T-helper 22 cell (primary cell): ENCODE data around the gene MAML3.

Source experiments
- DNase-seq: peaks from one replicate; pipeline ENCODE4 v3.0.0-alpha.2; 2020; ENCODE audit warnings: low read depth

Gene MAML3

GRCh38 chr4:140003876-140004548 is 150.0 kb downstream of the MAML3 start:
- DNase-seq, result no peak

- DNase-seq, result no peak
Observed at GRCh38 chr4:140000232-140000631, 153.8 kb downstream of the MAML3 start.

- no peak for DNase-seq
Observed at GRCh38 chr4:139988863-139989765, 164.9 kb downstream of the MAML3 start.

GRCh38 chr4:139987502-139987850 is 166.5 kb downstream of the MAML3 start:
- no peak for DNase-seq

- DNase-seq, result no peak
Observed at GRCh38 chr4:139986689-139987501, 167.1 kb downstream of the MAML3 start.

- DNase-seq, result no peak
Observed at GRCh38 chr4:139986106-139986505, 167.9 kb downstream of the MAML3 start.

- DNase-seq, result no peak
Observed at GRCh38 chr4:139985401-139985800, 168.6 kb downstream of the MAML3 start.

GRCh38 chr4:139984471-139984870 is 169.5 kb downstream of the MAML3 start:
- no peak for DNase-seq

GRCh38 chr4:139978692-139979091 is 175.3 kb downstream of the MAML3 start:
- DNase-seq, result no peak

GRCh38 chr4:139977838-139978609 is 176.0 kb downstream of the MAML3 start:
- no peak for DNase-seq

GRCh38 chr4:139975830-139976272 is 178.1 kb downstream of the MAML3 start:
- no peak for DNase-seq

GRCh38 chr4:139973616-139974015 is 180.4 kb downstream of the MAML3 start:
- no peak for DNase-seq

GRCh38 chr4:139973015-139973414 is 181.0 kb downstream of the MAML3 start:
- DNase-seq, result no peak

- no peak for DNase-seq
Observed at GRCh38 chr4:139972305-139972704, 181.7 kb downstream of the MAML3 start.

GRCh38 chr4:139971111-139971510 is 182.9 kb downstream of the MAML3 start:
- no peak for DNase-seq

GRCh38 chr4:139969635-139970266 is 184.2 kb downstream of the MAML3 start:
- DNase-seq, result no peak

- DNase-seq, result no peak
Observed at GRCh38 chr4:139968831-139969230, 185.2 kb downstream of the MAML3 start.

- DNase-seq, result no peak
Observed at GRCh38 chr4:139966383-139966782, 187.6 kb downstream of the MAML3 start.

GRCh38 chr4:139965789-139966188 is 188.2 kb downstream of the MAML3 start:
- no peak for DNase-seq

- DNase-seq, result no peak
Observed at GRCh38 chr4:139963708-139964107, 190.3 kb downstream of the MAML3 start.

- no peak for DNase-seq
Observed at GRCh38 chr4:139962130-139962684, 191.8 kb downstream of the MAML3 start.
